Measurements from ENCODE around the gene CA5A. TPM values are rescaled to one million over a fixed set of nuclear protein-coding genes. Genes with fewer than 3 reads are reported as not detected.

CA5A gene
- total RNA-seq, 4 donors from 2014 or later = not detected

- no peak for TF ChIP-seq CTCF (IDR thresholded peaks at IDR 0.05; ENCODE audit: low read depth)
These were observed 11.3 kb downstream of the CA5A start for GRCh38 chr16:87924811-87925670.

- no peak for TF ChIP-seq CTCF (IDR thresholded peaks at IDR 0.05; ENCODE audit: low read depth)
These were observed 12.1 kb downstream of the CA5A start for GRCh38 chr16:87924041-87924810.

- TF ChIP-seq CTCF (IDR thresholded peaks at IDR 0.05; ENCODE audit: low read depth) = no peak
These were observed 14.0 kb downstream of the CA5A start for GRCh38 chr16:87922250-87922871.

GRCh38 chr16:87921236-87921773 lies 15.0 kb downstream of the CA5A start:
- TF ChIP-seq CTCF (IDR thresholded peaks at IDR 0.05; ENCODE audit: low read depth) = no peak

- TF ChIP-seq CTCF (IDR thresholded peaks at IDR 0.05; ENCODE audit: low read depth) = no peak
These were observed 16.7 kb downstream of the CA5A start for GRCh38 chr16:87919681-87919994.

- no peak for TF ChIP-seq CTCF (IDR thresholded peaks at IDR 0.05; ENCODE audit: low read depth)
These were observed 17.3 kb downstream of the CA5A start for GRCh38 chr16:87918866-87919680.

Data from subcutaneous adipose tissue (tissue), 4 donors.